OCI-LY7 (cell line): ENCODE results near the gene DHRS1.

Experiments used
- CTCF ChIP-seq: fragments of 200-600 bp; sonication (generic); conservative IDR thresholded peaks from 2 replicates; pipeline ENCODE4 v1.5.1; 2014; ENCODE audit warnings: mild to moderate bottlenecking, antibody characterized with exemption, low read length, moderate library complexity, mixed read lengths
- EZH2phosphoT487 ChIP-seq: fragments of 200-600 bp; sonication (generic); IDR thresholded peaks from 2 replicates; pipeline ENCODE4 v1.6.1; 2018; ENCODE audit warnings: low read depth, borderline replicate concordance, mild to moderate bottlenecking, mixed run types, antibody characterized with exemption, low read length, moderate library complexity, mixed read lengths

GRCh38 chr14:24291446-24292117, 8.0 kb downstream of the DHRS1 start:
- TF ChIP-seq CTCF (no peak), EZH2phosphoT487 (no peak)
